Activated CD8-positive, alpha-beta memory T cell treated with anti-CD3 and anti-CD28 coated beads, Interleukin-2, amount 10 ng/mL, durations not matched to agents 7 days and 5 days (primary cell): Measurements from ENCODE around the gene PDE11A. TPM values are rescaled to one million over a fixed set of nuclear protein-coding genes. Genes with fewer than 3 reads are reported as not detected.

Experiments
- ATAC-seq: fragments of 150-1000 bp; cut with Tn5 transposase; one replicate; pipeline ENCODE4 v1.10.0; 2021; ENCODE audit warnings: moderate library complexity
- CTCF ChIA-PET: fragments of 350-600 bp; sonication (Branson Sonifier 250); formaldehyde crosslinking; loops from one replicate; lab custom pipeline; 2021; ENCODE audit warnings: antibody characterized with exemption; lab: Charles Lee
- DNase-seq: peaks from one replicate; pipeline ENCODE4 v3.0.0-alpha.2; 2020
- H3K27ac Mint-ChIP-seq: one replicate; pipeline ENCODE4 v1.8.0; 2021; ENCODE audit warnings: mild to moderate bottlenecking, mixed read lengths
- H3K27me3 Mint-ChIP-seq: one replicate; pipeline ENCODE4 v1.8.0; 2021; ENCODE audit warnings: mixed read lengths
- H3K36me3 Mint-ChIP-seq: one replicate; pipeline ENCODE4 v1.8.0; 2021; ENCODE audit warnings: mild to moderate bottlenecking, mixed read lengths
- H3K4me1 Mint-ChIP-seq: one replicate; pipeline ENCODE4 v1.8.0; 2021; ENCODE audit warnings: mixed read lengths
- H3K4me3 Mint-ChIP-seq: one replicate; pipeline ENCODE4 v1.8.0; 2021; ENCODE audit warnings: mild to moderate bottlenecking, moderate library complexity, mixed read lengths
- H3K9me3 Mint-ChIP-seq: one replicate; pipeline ENCODE4 v1.8.0; 2022; ENCODE audit warnings: low read depth, mixed read lengths
- total RNA-seq, 2 experiments: library from RNA; stranded (reverse); gene quantifications; one replicate each; pipeline ENCODE4 v1.2.3, GENCODE V29; 2021

PDE11A gene
- total RNA-seq, 2 experiments from 2014 or later: not detected

- no peak for ATAC-seq
- DNase-seq: no peak
- no peak overlapping the region for H3K27ac Mint-ChIP-seq
- no peaks in the 10 kb centered on the region for H3K9me3 Mint-ChIP-seq
- peaks cover 9% of the 10 kb centered on the region for H3K4me1 Mint-ChIP-seq
- CTCF ChIA-PET: interaction anchor here (0.7 kb wide), 1 partner anchor 31 kb away, joined by 3 read pairs; no protein-coding TSS in a partner anchor
- H3K36me3 Mint-ChIP-seq: no peaks in the 10 kb centered on the region
- no peak overlapping the region for H3K4me3 Mint-ChIP-seq
- H3K27me3 Mint-ChIP-seq: peaks cover 65% of the 10 kb centered on the region
Measured at GRCh38 chr2:177731384-177731783, 341.2 kb downstream of the PDE11A start.

- Mint-ChIP-seq H3K4me3 (no peak overlapping the region), H3K36me3 (no peaks in the 10 kb centered on the region), H3K9me3 (no peaks in the 10 kb centered on the region), H3K4me1 (peaks cover 9% of the 10 kb centered on the region), H3K27ac (no peak overlapping the region), H3K27me3 (peaks cover 68% of the 10 kb centered on the region)
- ATAC-seq: no peak
- CTCF ChIA-PET: interaction anchor here (1.4 kb wide), 1 partner anchor 14 kb away, joined by 4 read pairs; no protein-coding TSS in a partner anchor
- DNase-seq: no peak
Measured at GRCh38 chr2:177730792-177731191, 341.8 kb downstream of the PDE11A start.

GRCh38 chr2:177730363-177730762 is 342.2 kb downstream of the PDE11A start:
- no peaks in the 10 kb centered on the region for H3K36me3 Mint-ChIP-seq
- no peak overlapping the region for H3K4me3 Mint-ChIP-seq
- no peaks in the 10 kb centered on the region for H3K9me3 Mint-ChIP-seq
- ATAC-seq: no peak
- no peak for DNase-seq
- CTCF ChIA-PET: interaction anchor here (1.4 kb wide), 1 partner anchor 14 kb away, joined by 4 read pairs; no protein-coding TSS in a partner anchor
- no peak overlapping the region for H3K27ac Mint-ChIP-seq
- H3K4me1 Mint-ChIP-seq: peaks cover 9% of the 10 kb centered on the region
- H3K27me3 Mint-ChIP-seq: peaks cover 70% of the 10 kb centered on the region

DNA sequence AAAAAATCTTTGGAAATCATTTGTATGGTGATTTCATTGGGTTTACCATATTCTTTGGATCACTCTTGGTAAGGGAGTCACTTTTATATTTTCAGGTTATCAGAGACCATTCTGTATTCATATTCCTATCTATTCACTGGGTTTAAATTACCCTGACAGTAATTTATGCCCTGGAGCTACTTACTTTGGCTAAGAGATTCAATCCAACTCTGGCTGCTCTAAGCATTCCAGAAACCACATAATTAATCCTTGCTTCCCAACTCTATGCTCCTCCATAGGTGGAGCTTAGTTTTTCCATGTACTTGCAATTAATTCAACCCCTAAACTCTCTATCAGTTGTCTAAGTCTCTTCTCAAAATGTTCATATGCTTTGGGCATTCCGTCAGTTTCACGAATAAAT is 343.7 kb downstream of the PDE11A start:
- Mint-ChIP-seq H3K27ac (no peak overlapping the region), H3K4me1 (peaks cover 9% of the 10 kb centered on the region), H3K27me3 (peaks cover 72% of the 10 kb centered on the region), H3K4me3 (no peak overlapping the region), H3K9me3 (no peaks in the 10 kb centered on the region), H3K36me3 (no peaks in the 10 kb centered on the region)
- DNase-seq: no peak
- no peak for ATAC-seq
- CTCF ChIA-PET: no interaction called here

- Mint-ChIP-seq H3K9me3 (no peaks in the 10 kb centered on the region), H3K4me1 (peaks cover 9% of the 10 kb centered on the region), H3K27ac (no peak overlapping the region), H3K27me3 (peaks cover 68% of the 10 kb centered on the region), H3K36me3 (no peaks in the 10 kb centered on the region), H3K4me3 (no peak overlapping the region)
- ATAC-seq: no peak
- DNase-seq: no peak
- CTCF ChIA-PET: interaction anchor here (0.7 kb wide), 1 partner anchor 11 kb away, joined by 3 read pairs; no protein-coding TSS in a partner anchor
Measured at GRCh38 chr2:177728399-177728765, 344.2 kb downstream of the PDE11A start.

DNA sequence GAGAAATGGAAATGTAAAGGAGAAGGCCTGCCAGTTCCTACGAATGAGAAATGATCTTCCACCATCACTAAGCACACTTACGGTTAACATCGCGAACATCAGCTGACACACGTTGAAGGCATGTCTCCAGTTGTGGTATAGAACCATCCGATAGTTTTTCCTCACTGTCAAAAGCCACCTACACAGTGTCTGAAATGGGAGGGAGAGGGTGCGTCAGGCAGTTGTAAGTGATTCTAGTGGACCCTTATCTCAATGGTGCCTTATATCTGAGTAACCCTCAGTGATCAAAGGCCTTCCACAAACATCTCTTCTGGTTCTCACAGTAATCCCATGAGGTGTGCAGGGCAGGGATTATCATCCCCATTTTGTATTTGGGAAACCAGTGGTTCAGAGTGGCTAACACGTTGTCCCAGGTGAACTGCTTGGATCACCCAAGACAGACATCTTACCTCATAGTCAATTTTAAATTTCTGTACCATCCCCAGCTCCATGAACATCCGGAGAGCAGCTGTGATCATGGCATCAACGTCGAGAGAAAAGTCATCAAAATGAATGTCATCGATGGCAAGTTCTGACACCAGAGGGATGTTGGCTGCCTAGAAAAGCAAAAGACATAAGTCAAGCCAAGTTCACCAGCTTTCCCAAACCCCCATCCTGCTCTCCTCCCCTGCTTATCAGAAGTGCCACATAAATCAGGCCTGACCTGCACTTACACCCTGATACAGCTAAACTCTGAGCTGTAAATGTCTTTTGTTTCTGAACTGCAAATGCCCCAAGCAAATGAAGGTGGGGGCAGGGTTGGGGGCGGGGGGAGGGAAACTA is 344.8 kb downstream of the PDE11A start:
- Mint-ChIP-seq H3K36me3 (no peaks in the 10 kb centered on the region), H3K27me3 (peaks cover 68% of the 10 kb centered on the region), H3K27ac (no peak overlapping the region), H3K4me3 (no peak overlapping the region), H3K9me3 (no peaks in the 10 kb centered on the region), H3K4me1 (peaks cover 9% of the 10 kb centered on the region)
- DNase-seq (no peak), ATAC-seq (no peak)
- CTCF ChIA-PET: interaction anchor here (0.7 to 1.4 kb wide), 3 partner anchors 12 to 564 kb away, joined by 3 read pairs; no protein-coding TSS in a partner anchor

- Mint-ChIP-seq H3K4me1 (peaks cover 9% of the 10 kb centered on the region), H3K4me3 (no peak overlapping the region), H3K36me3 (no peaks in the 10 kb centered on the region), H3K27ac (no peak overlapping the region), H3K27me3 (peaks cover 66% of the 10 kb centered on the region), H3K9me3 (no peaks in the 10 kb centered on the region)
- ATAC-seq: no peak
- no peak for DNase-seq
- CTCF ChIA-PET: interaction anchor here (1.2 to 2.6 kb wide), 3 partner anchors 391 to 563 kb away, joined by 3 to 14 read pairs (median 3); no protein-coding TSS in a partner anchor
Measured at GRCh38 chr2:177726931-177727348, 345.6 kb downstream of the PDE11A start.

DNA sequence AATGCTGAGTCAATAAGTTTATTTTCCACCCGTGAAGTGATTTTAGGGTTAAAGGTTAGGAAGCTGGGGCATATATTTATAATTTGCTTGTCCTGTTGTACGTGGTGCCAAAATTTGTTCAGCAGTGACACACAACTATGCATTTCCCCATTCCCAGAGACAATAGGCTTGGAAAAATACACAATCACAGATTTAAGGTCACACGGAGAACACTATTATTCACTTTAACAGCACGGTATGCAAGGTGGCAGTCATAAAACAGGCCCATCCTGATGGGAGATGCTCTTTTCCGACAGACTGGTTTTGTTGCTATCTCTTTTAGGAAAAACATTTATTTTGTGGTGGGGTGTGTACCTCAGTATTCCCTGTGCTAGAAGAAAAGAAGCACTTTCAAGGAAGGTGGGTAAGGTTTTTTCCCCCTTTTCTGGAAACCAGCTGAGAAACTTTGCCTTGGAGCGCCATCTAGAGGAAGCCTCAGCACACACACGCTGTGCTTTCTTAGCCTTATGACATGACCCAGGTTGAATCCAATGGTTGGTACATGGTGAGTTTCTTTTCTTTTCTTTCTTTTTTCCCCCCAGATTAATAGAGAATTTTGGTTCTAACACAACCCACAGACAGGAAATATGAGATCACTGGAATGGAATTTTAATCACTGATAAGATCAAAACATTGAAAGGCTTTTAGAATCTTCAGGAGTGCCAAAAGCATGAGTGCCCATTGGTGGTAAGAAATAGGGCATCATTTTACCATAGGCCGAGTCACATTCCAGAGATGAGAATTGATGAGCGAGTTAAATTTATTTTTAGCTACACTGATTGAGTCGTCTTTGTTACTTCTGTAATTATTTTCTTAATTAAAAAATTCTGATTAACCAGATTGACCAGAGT is 347.9 kb downstream of the PDE11A start:
- Mint-ChIP-seq H3K36me3 (no peaks in the 10 kb centered on the region), H3K27ac (no peak overlapping the region), H3K4me3 (no peak overlapping the region), H3K4me1 (no peaks in the 10 kb centered on the region), H3K9me3 (no peaks in the 10 kb centered on the region), H3K27me3 (peaks cover 52% of the 10 kb centered on the region)
- DNase-seq (peak; percentile 67), ATAC-seq (peak; percentile 68)
- CTCF ChIA-PET: interaction anchor here (0.6 to 4.1 kb wide), 15 partner anchors 9 to 560 kb away, joined by 3 to 28 read pairs (median 4); no protein-coding TSS in a partner anchor

GRCh38 chr2:177723235-177723634 is 349.3 kb downstream of the PDE11A start:
- no peak overlapping the region for H3K4me3 Mint-ChIP-seq
- no peak for ATAC-seq
- H3K36me3 Mint-ChIP-seq: no peaks in the 10 kb centered on the region
- no peak overlapping the region for H3K27ac Mint-ChIP-seq
- no peak for DNase-seq
- H3K9me3 Mint-ChIP-seq: no peaks in the 10 kb centered on the region
- H3K4me1 Mint-ChIP-seq: no peaks in the 10 kb centered on the region
- H3K27me3 Mint-ChIP-seq: peaks cover 39% of the 10 kb centered on the region
- CTCF ChIA-PET: interaction anchor here (1.1 to 4.1 kb wide), 8 partner anchors 9 to 558 kb away, joined by 3 to 28 read pairs (median 4); no protein-coding TSS in a partner anchor

- ATAC-seq: no peak
- Mint-ChIP-seq H3K4me3 (no peak overlapping the region), H3K4me1 (no peaks in the 10 kb centered on the region), H3K36me3 (no peaks in the 10 kb centered on the region), H3K9me3 (no peaks in the 10 kb centered on the region), H3K27ac (no peak overlapping the region), H3K27me3 (peaks cover 28% of the 10 kb centered on the region)
- DNase-seq: no peak
- CTCF ChIA-PET: interaction anchor here (0.6 to 1.2 kb wide), 3 partner anchors 96 to 557 kb away, joined by 3 to 4 read pairs (median 3); no protein-coding TSS in a partner anchor
Measured at GRCh38 chr2:177721818-177722567, 350.6 kb downstream of the PDE11A start.

DNA sequence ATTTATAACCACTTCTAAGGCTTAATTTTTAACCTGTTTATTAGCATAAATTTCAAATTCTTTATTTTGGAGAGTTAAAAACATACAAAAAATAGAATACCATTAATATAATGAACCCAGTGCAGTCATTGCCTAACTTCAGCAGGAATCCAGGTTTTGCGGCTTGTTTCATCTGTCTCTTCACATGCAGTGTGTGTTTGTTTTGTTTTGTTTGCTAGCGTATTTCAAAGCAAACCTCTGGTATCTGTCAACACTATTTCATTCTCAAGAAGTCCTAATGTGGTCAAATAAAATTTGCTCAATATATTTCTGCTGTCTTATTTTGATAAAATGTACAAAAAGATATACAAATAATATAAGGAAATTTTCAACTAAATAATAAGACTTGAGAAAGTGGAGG is 351.5 kb downstream of the PDE11A start:
- peaks cover 23% of the 10 kb centered on the region for H3K27me3 Mint-ChIP-seq
- H3K4me3 Mint-ChIP-seq: no peak overlapping the region
- H3K27ac Mint-ChIP-seq: no peak overlapping the region
- CTCF ChIA-PET: no interaction called here
- DNase-seq (no peak), ATAC-seq (no peak)
- H3K4me1 Mint-ChIP-seq: no peaks in the 10 kb centered on the region
- no peaks in the 10 kb centered on the region for H3K36me3 Mint-ChIP-seq
- H3K9me3 Mint-ChIP-seq: no peaks in the 10 kb centered on the region

- Mint-ChIP-seq H3K27me3 (peaks cover 22% of the 10 kb centered on the region), H3K9me3 (no peaks in the 10 kb centered on the region), H3K4me3 (no peak overlapping the region), H3K36me3 (no peaks in the 10 kb centered on the region), H3K27ac (no peak overlapping the region), H3K4me1 (no peaks in the 10 kb centered on the region)
- no peak for ATAC-seq
- CTCF ChIA-PET: interaction anchor here (0.6 to 0.8 kb wide), 2 partner anchors 22 to 27 kb away, joined by 3 read pairs; no protein-coding TSS in a partner anchor
- no peak for DNase-seq
Measured at GRCh38 chr2:177717831-177718618, 354.6 kb downstream of the PDE11A start.
